ENCODE measurements around the gene HRAS.

GRCh38 chr11:512761-513595 lies 22.4 kb downstream of the HRAS start:
- no peak for TF ChIP-seq CTCF (IDR thresholded peaks at IDR 0.05 in 4 of 5, conservative IDR thresholded peaks at IDR 0.05 in 1 of 5)
- TF ChIP-seq POLR2A (IDR thresholded peaks at IDR 0.05) = no peak
